Activated T-cell treated with anti-CD3 and anti-CD28 coated beads for 1 hour (primary cell): ENCODE results near the gene ANKS1A.
A peak's percentile ranks its signal among the peaks of the same experiment; 100 is the strongest.
"Not testable (repeated sequence)": the region's sequence is repeated elsewhere in the genome, so short reads cannot be mapped to it uniquely, and the experiment has no call there.

Experiments used
- DNase-seq: peaks from one replicate; pipeline ENCODE4 v3.0.0-alpha.2; 2020; ENCODE audit warnings: low read depth

Gene ANKS1A

GRCh38 chr6:34888874-34889555, at the start of gene ANKS1A:
TSS of gene ANKS1A (plus strand) at chr6:34889255. CDS start at chr6:34889403, 148 bp downstream.
- DNase-seq = peak; percentile 92

- no peak for DNase-seq
Observed at GRCh38 chr6:34839666-34840352, 49.2 kb upstream of the ANKS1A start.

GRCh38 chr6:34849066-34849465, 40.0 kb upstream of the ANKS1A start:
- not testable (repeated sequence) for DNase-seq

- DNase-seq = no peak
Observed at GRCh38 chr6:34851361-34851760, 37.7 kb upstream of the ANKS1A start.

GRCh38 chr6:34852406-34853085, 36.5 kb upstream of the ANKS1A start:
- no peak for DNase-seq

GRCh38 chr6:34855463-34855862, 33.6 kb upstream of the ANKS1A start:
- no peak for DNase-seq

GRCh38 chr6:34858681-34859080, 30.4 kb upstream of the ANKS1A start:
- no peak for DNase-seq

- DNase-seq = no peak
Observed at GRCh38 chr6:34859951-34860350, 29.1 kb upstream of the ANKS1A start.

GRCh38 chr6:34860776-34861175, 28.3 kb upstream of the ANKS1A start:
- DNase-seq = no peak

GRCh38 chr6:34864007-34864406, 25.0 kb upstream of the ANKS1A start:
- DNase-seq = no peak

GRCh38 chr6:34865107-34865506, 23.9 kb upstream of the ANKS1A start:
- no peak for DNase-seq

- DNase-seq = no peak
Observed at GRCh38 chr6:34866509-34866908, 22.5 kb upstream of the ANKS1A start.

- DNase-seq = no peak
Observed at GRCh38 chr6:34867484-34867883, 21.6 kb upstream of the ANKS1A start.

- DNase-seq = no peak
Observed at GRCh38 chr6:34871853-34872252, 17.2 kb upstream of the ANKS1A start.

GRCh38 chr6:34872332-34872731, 16.7 kb upstream of the ANKS1A start:
- no peak for DNase-seq

GRCh38 chr6:34875292-34876213, 13.5 kb upstream of the ANKS1A start:
- DNase-seq = no peak

GRCh38 chr6:34876472-34876871, 12.6 kb upstream of the ANKS1A start:
- no peak for DNase-seq

GRCh38 chr6:34877259-34877658, 11.8 kb upstream of the ANKS1A start:
- no peak for DNase-seq

GRCh38 chr6:34877869-34878485, 11.1 kb upstream of the ANKS1A start:
- DNase-seq = no peak

GRCh38 chr6:34884073-34884472, 5.0 kb upstream of the ANKS1A start:
- DNase-seq = not testable (repeated sequence)

GRCh38 chr6:34884996-34885395, 4.1 kb upstream of the ANKS1A start:
- DNase-seq = no peak

GRCh38 chr6:34885837-34886236, 3.2 kb upstream of the ANKS1A start:
- not testable (repeated sequence) for DNase-seq
